DMS 273 (cell line): Measurements from ENCODE around the gene PCA3.
"Not testable (repeated sequence)": the region's sequence is repeated elsewhere in the genome, so short reads cannot be mapped to it uniquely, and the experiment has no call there.

ENCODE experiments used
- DNase-seq: peaks from one replicate; lab custom pipeline; 2025; ENCODE audit not compliant: unreplicated experiment; lab: John Stamatoyannopoulos, UW

Gene PCA3

GRCh38 chr9:76764138-76764537 lies at the start of gene PCA3:
PCA3 (plus strand) TSS chr9:76764438.
- no peak for DNase-seq

- peak; percentile 1 for DNase-seq
These were observed 48.1 kb upstream of the PCA3 start for GRCh38 chr9:76716085-76716672.

GRCh38 chr9:76717176-76717575 lies 47.1 kb upstream of the PCA3 start:
- DNase-seq, result no peak

GRCh38 chr9:76717613-76718012 lies 46.6 kb upstream of the PCA3 start:
- DNase-seq, result no peak

GRCh38 chr9:76718166-76718565 lies 46.1 kb upstream of the PCA3 start:
- no peak for DNase-seq

- no peak for DNase-seq
These were observed 44.0 kb upstream of the PCA3 start for GRCh38 chr9:76720245-76720644.

GRCh38 chr9:76725011-76725546 lies 39.2 kb upstream of the PCA3 start:
- DNase-seq, result no peak

GRCh38 chr9:76725885-76726284 lies 38.4 kb upstream of the PCA3 start:
- no peak for DNase-seq

GRCh38 chr9:76729116-76729515 lies 35.1 kb upstream of the PCA3 start:
- DNase-seq, result no peak

- no peak for DNase-seq
These were observed 34.1 kb upstream of the PCA3 start for GRCh38 chr9:76729980-76730737.

GRCh38 chr9:76730801-76731200 lies 33.4 kb upstream of the PCA3 start:
- no peak for DNase-seq

- DNase-seq, result no peak
These were observed 31.8 kb upstream of the PCA3 start for GRCh38 chr9:76732341-76732958.

- DNase-seq, result no peak
These were observed 31.1 kb upstream of the PCA3 start for GRCh38 chr9:76733096-76733495.

- DNase-seq, result no peak
These were observed 29.5 kb upstream of the PCA3 start for GRCh38 chr9:76734716-76735115.

GRCh38 chr9:76737154-76737902 lies 26.9 kb upstream of the PCA3 start:
- DNase-seq, result no peak

GRCh38 chr9:76738402-76738801 lies 25.8 kb upstream of the PCA3 start:
- no peak for DNase-seq

GRCh38 chr9:76741524-76741923 lies 22.7 kb upstream of the PCA3 start:
- no peak for DNase-seq

GRCh38 chr9:76742890-76743289 lies 21.3 kb upstream of the PCA3 start:
- DNase-seq, result not testable (repeated sequence)

GRCh38 chr9:76743931-76744330 lies 20.3 kb upstream of the PCA3 start:
- no peak for DNase-seq

GRCh38 chr9:76744336-76744735 lies 19.9 kb upstream of the PCA3 start:
- DNase-seq, result no peak

GRCh38 chr9:76751001-76751400 lies 13.2 kb upstream of the PCA3 start:
- DNase-seq, result peak; percentile 39
